ENCODE results near the gene SDK2. TPM values are rescaled to one million over a fixed set of nuclear protein-coding genes. Genes with fewer than 3 reads are reported as not detected.
A peak's percentile ranks its signal among the peaks of the same experiment; 100 is the strongest.

Gene SDK2
- total RNA-seq, 2 donors from 2014 or later, result 1.4 TPM

GRCh38 chr17:73531158-73531557 lies 113.1 kb downstream of the SDK2 start:
- H3K9me3 ChIP-seq (ENCODE audit: control insufficient read depth, low read length, poor library complexity, severe bottlenecking), result no peaks in the 10 kb centered on the region
- Mint-ChIP-seq H3K4me3 (no peak overlapping the region), H3K27ac (no peak overlapping the region), H3K36me3 (ENCODE audit: low read depth) (no peaks in the 10 kb centered on the region), H3K27me3 (peaks cover 7% of the 10 kb centered on the region), H3K4me1 (peaks cover 7% of the 10 kb centered on the region)
- ATAC-seq, result no peak
- no peak for DNase-seq

DNA sequence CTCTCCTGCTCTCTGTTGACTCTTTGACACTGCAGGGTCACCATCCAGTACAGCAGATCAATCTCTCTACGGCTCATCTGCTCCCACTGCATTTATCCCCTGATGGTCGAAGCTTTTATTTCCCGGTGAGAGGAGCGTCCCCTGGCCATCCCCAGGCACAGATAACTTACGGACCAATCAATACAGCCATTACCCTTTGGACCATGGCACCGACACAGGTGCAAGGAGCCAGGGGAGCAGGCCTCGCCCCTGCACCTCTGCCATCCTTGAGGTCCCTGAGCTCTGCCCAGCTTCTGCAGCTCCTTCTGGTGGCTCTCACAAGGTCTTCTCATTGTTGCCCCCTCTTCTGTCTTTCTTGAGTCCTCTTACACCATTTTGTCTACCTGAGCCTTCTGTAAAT lies 115.6 kb downstream of the SDK2 start:
- no peak overlapping the region for H3K4me3 Mint-ChIP-seq
- ATAC-seq, result no peak
- H3K4me1 Mint-ChIP-seq, result peaks cover 7% of the 10 kb centered on the region
- H3K36me3 Mint-ChIP-seq (ENCODE audit: low read depth), result no peaks in the 10 kb centered on the region
- no peaks in the 10 kb centered on the region for H3K9me3 ChIP-seq (ENCODE audit: control insufficient read depth, low read length, poor library complexity, severe bottlenecking)
- H3K27me3 Mint-ChIP-seq, result peaks cover 10% of the 10 kb centered on the region
- no peak overlapping the region for H3K27ac Mint-ChIP-seq
- DNase-seq, result no peak

GRCh38 chr17:73526952-73527351 lies 117.3 kb downstream of the SDK2 start:
- Mint-ChIP-seq H3K4me1 (peaks cover 7% of the 10 kb centered on the region), H3K27me3 (peaks cover 10% of the 10 kb centered on the region), H3K4me3 (no peak overlapping the region), H3K27ac (peak overlapping the region; percentile 2), H3K36me3 (ENCODE audit: low read depth) (no peaks in the 10 kb centered on the region)
- no peak for DNase-seq
- ATAC-seq, result no peak
- no peaks in the 10 kb centered on the region for H3K9me3 ChIP-seq (ENCODE audit: control insufficient read depth, low read length, poor library complexity, severe bottlenecking)

DNA sequence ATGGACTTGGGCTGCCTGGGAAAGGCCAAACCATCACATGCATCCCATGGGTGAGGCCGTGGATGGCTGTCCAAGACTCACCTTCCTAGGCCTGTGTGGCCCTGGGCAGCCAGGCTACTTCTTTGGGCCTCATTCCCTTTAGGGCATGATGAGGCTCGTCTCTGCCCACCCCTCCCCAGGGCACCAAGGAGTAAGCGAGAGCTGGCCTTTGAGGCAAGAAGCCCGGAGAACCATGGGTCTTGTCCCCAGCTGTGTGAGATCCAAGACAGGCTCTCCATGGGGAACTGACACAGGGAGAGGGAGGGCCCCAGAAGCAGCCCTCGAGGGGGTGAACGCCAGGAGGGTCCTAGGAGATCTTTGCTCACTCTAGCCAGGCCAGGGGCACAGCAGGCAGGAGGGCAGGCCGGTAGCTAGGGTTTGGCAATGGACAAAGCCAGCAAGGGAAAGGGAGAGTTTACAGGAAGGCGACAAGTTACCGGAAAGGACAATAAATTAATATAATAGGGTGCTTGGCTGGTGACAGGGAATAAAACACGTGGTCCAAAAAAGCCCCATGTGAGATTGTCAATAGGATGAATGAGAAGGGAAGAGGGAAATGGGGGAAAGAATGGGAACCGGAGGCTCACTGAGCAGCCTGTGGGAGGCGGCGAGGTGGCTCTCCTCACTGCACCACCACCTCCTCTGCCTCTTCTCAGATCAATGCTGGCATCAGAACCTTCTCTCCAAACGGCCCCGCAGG lies 119.1 kb downstream of the SDK2 start:
- H3K4me1 Mint-ChIP-seq, result peaks cover 9% of the 10 kb centered on the region
- H3K27me3 Mint-ChIP-seq, result peaks cover 10% of the 10 kb centered on the region
- DNase-seq (no peak), ATAC-seq (no peak)
- no peaks in the 10 kb centered on the region for H3K9me3 ChIP-seq (ENCODE audit: control insufficient read depth, low read length, poor library complexity, severe bottlenecking)
- no peak overlapping the region for H3K4me3 Mint-ChIP-seq
- no peaks in the 10 kb centered on the region for H3K36me3 Mint-ChIP-seq (ENCODE audit: low read depth)
- H3K27ac Mint-ChIP-seq, result no peak overlapping the region

- DNase-seq, result no peak
- no peaks in the 10 kb centered on the region for H3K36me3 Mint-ChIP-seq (ENCODE audit: low read depth)
- no peaks in the 10 kb centered on the region for H3K9me3 ChIP-seq (ENCODE audit: control insufficient read depth, low read length, poor library complexity, severe bottlenecking)
- H3K4me1 Mint-ChIP-seq, result peaks cover 3% of the 10 kb centered on the region
- H3K27me3 Mint-ChIP-seq, result peaks cover 10% of the 10 kb centered on the region
- ATAC-seq, result no peak
- no peak overlapping the region for H3K27ac Mint-ChIP-seq
- no peak overlapping the region for H3K4me3 Mint-ChIP-seq
Observed at GRCh38 chr17:73522696-73523095, 121.5 kb downstream of the SDK2 start.

DNA sequence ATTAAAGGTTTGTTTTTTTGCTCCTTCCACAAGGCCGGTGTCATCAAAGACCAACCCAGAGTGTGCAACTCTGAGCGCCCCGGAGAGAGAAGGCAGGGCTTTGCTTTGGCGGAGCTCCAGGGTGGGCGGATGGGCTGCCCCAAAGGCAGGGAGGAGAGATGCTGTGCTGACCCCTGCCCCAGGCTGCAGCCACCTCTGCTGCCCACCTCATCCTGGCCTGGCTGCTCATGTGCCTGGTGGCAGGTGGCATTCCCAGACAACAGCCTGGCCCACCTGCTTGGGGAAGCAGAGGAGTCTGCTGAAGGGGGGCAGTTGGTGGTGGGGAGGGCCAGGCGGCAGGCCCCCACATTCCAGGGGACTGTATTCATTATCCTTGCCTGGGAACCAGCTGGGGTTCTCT lies 122.1 kb downstream of the SDK2 start:
- Mint-ChIP-seq H3K4me1 (peaks cover 2% of the 10 kb centered on the region), H3K36me3 (ENCODE audit: low read depth) (no peaks in the 10 kb centered on the region), H3K27ac (no peak overlapping the region), H3K27me3 (peaks cover 10% of the 10 kb centered on the region), H3K4me3 (no peak overlapping the region)
- no peak for DNase-seq
- no peaks in the 10 kb centered on the region for H3K9me3 ChIP-seq (ENCODE audit: control insufficient read depth, low read length, poor library complexity, severe bottlenecking)
- ATAC-seq, result no peak

- Mint-ChIP-seq H3K27me3 (peaks cover 9% of the 10 kb centered on the region), H3K4me3 (no peak overlapping the region), H3K27ac (no peak overlapping the region), H3K4me1 (peaks cover 5% of the 10 kb centered on the region), H3K36me3 (ENCODE audit: low read depth) (no peaks in the 10 kb centered on the region)
- no peaks in the 10 kb centered on the region for H3K9me3 ChIP-seq (ENCODE audit: control insufficient read depth, low read length, poor library complexity, severe bottlenecking)
- DNase-seq (no peak), ATAC-seq (no peak)
Observed at GRCh38 chr17:73521376-73521775, 122.9 kb downstream of the SDK2 start.

GRCh38 chr17:73520369-73520761 lies 123.9 kb downstream of the SDK2 start:
- no peak overlapping the region for H3K27ac Mint-ChIP-seq
- H3K27me3 Mint-ChIP-seq, result peaks cover 4% of the 10 kb centered on the region
- no peaks in the 10 kb centered on the region for H3K9me3 ChIP-seq (ENCODE audit: control insufficient read depth, low read length, poor library complexity, severe bottlenecking)
- H3K36me3 Mint-ChIP-seq (ENCODE audit: low read depth), result no peaks in the 10 kb centered on the region
- H3K4me1 Mint-ChIP-seq, result peaks cover 5% of the 10 kb centered on the region
- DNase-seq, result no peak
- no peak overlapping the region for H3K4me3 Mint-ChIP-seq
- ATAC-seq, result no peak

DNA sequence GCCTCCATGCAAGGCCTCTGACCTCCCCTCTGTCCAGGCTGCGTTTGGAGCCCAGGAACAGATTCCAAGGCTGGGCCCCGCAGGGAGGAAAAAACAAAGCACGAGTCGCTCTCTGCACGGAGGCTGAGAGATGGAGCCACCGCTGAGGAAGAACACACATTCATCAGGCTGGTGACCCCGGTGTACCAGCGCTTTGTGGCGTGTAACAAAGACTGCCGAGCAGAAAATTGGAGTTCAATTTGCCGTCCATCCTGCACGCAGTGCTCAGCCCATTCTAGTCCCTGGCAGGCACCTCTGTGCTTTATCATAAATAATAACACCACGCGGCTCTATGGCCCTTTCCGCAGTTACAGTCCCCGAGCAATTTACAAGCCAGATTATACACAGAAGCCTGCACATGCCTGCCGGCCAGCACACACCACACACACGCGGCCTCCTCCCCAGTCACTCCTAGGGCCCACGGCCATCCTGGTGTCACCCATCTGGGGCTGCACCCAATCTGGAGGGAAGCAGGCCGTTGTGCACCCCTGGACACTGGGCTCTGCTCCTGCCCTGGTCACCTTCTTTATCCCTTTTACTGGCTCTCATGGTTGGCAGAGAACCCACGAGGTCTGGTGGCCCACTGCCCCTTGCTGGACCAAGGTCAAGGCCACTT lies 124.4 kb downstream of the SDK2 start:
- no peak for ATAC-seq
- no peaks in the 10 kb centered on the region for H3K36me3 Mint-ChIP-seq (ENCODE audit: low read depth)

GRCh38 chr17:73519011-73519410 lies 125.2 kb downstream of the SDK2 start:
- no peak overlapping the region for H3K27ac Mint-ChIP-seq
- H3K27me3 Mint-ChIP-seq, result peaks cover 4% of the 10 kb centered on the region
- H3K4me1 Mint-ChIP-seq, result peaks cover 5% of the 10 kb centered on the region
- DNase-seq, result no peak
- no peak for ATAC-seq
- H3K9me3 ChIP-seq (ENCODE audit: control insufficient read depth, low read length, poor library complexity, severe bottlenecking), result no peaks in the 10 kb centered on the region
- H3K4me3 Mint-ChIP-seq, result no peak overlapping the region
- H3K36me3 Mint-ChIP-seq (ENCODE audit: low read depth), result no peaks in the 10 kb centered on the region

More for the DNA sequence above, 124.4 kb downstream of the SDK2 start:
- no peaks in the 10 kb centered on the region for H3K9me3 ChIP-seq (ENCODE audit: control insufficient read depth, low read length, poor library complexity, severe bottlenecking)
- Mint-ChIP-seq H3K27ac (no peak overlapping the region), H3K4me3 (no peak overlapping the region), H3K27me3 (peaks cover 4% of the 10 kb centered on the region), H3K4me1 (peaks cover 5% of the 10 kb centered on the region)
- no peak for DNase-seq

DNA sequence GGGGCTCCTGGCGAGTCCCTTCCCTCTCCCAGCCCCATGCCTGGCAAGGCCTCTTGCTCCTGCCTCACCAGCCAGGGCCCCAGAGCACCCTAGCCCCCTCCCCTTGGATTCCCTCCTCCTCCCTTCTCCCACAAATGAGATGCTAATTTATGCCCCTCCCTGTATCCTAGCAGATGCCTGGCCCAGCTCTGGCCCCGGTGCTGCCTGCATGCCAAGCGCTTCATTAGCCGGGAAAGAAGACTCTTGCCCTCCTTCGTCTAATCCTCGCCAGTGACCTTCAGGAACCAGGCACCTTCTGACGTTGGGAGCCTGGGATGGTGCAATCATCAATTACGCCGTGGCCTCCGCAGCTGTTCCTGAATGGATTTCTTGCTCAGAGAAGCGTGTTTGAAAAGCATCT lies 127.8 kb downstream of the SDK2 start:
- no peak overlapping the region for H3K4me3 Mint-ChIP-seq
- peaks cover 4% of the 10 kb centered on the region for H3K27me3 Mint-ChIP-seq
- H3K4me1 Mint-ChIP-seq, result peaks cover 5% of the 10 kb centered on the region
- no peak for ATAC-seq
- no peak for DNase-seq
- H3K27ac Mint-ChIP-seq, result no peak overlapping the region
- no peaks in the 10 kb centered on the region for H3K9me3 ChIP-seq (ENCODE audit: control insufficient read depth, low read length, poor library complexity, severe bottlenecking)
- no peaks in the 10 kb centered on the region for H3K36me3 Mint-ChIP-seq (ENCODE audit: low read depth)

DNA sequence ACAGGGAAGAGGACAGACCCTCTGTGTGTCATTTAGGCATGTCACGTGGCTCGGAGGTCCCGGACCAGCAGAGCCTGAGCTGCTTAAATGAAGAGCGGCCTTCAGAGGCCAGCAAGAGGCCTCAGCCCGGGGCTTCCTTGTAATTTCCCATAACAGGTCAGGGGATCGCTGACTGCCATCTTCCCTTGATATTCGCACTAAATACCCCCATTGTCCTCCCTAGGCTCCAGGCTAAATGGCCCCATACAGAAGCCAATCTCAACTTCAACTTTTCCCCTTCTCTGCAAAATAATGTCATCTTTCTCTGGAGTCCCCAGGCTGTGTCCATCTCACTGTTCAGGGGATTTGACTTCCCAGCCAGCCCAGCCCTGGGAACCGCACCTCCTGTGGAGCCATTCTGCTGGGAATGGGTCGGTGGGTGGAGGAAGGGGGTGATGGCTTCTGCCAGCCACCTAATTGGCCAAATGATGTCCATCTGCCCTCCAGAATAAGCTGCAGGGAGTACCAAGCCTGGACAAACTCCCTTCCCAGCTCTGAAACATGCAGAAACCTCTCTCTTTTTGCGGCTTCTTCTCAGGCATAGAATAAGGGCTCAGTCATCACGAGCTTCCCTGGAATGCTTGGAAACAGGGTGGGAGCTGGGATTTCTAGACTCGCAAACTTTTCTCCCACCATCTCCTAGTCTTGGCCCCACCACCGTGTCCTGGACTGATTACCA lies 129.9 kb downstream of the SDK2 start:
- peaks cover 4% of the 10 kb centered on the region for H3K27me3 Mint-ChIP-seq
- DNase-seq (no peak), ATAC-seq (no peak)
- H3K9me3 ChIP-seq (ENCODE audit: control insufficient read depth, low read length, poor library complexity, severe bottlenecking), result no peaks in the 10 kb centered on the region
- H3K27ac Mint-ChIP-seq, result no peak overlapping the region
- H3K36me3 Mint-ChIP-seq (ENCODE audit: low read depth), result no peaks in the 10 kb centered on the region
- H3K4me3 Mint-ChIP-seq, result no peak overlapping the region
- H3K4me1 Mint-ChIP-seq, result peaks cover 3% of the 10 kb centered on the region

DNA sequence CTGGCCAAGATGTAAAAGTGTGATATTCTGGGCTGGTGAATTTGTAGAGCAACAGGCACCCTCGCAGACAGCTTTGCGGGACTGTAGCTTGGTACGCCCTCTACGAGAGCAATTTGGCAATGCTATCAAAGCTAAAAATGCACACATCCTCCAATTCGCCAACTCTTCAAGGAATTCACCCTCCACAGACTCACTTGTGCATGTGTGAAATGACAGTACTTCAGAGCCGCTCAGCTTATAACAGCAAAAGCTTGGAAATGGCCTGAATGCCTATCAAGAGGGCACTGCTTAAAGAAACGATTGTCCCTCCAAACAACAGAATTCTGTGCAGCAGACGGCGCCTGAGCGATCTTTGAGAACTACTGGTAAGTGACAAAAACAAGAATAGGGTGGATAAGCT lies 130.8 kb downstream of the SDK2 start:
- Mint-ChIP-seq H3K27me3 (peaks cover 4% of the 10 kb centered on the region), H3K27ac (no peak overlapping the region), H3K36me3 (ENCODE audit: low read depth) (no peaks in the 10 kb centered on the region), H3K4me3 (no peak overlapping the region), H3K4me1 (peaks cover 5% of the 10 kb centered on the region)
- DNase-seq, result no peak
- H3K9me3 ChIP-seq (ENCODE audit: control insufficient read depth, low read length, poor library complexity, severe bottlenecking), result no peaks in the 10 kb centered on the region
- no peak for ATAC-seq
